Mesodermal cell (in vitro differentiated cells): ENCODE measurements around the gene SLC6A7.

Source experiments
- H3K27ac ChIP-seq: 2 replicates; pipeline ENCODE4 v1.7.0; 2013; ENCODE audit warnings: mild to moderate bottlenecking, low read depth, low read length, moderate library complexity; ENCODE audit not compliant: severe bottlenecking
- H3K36me3 ChIP-seq: 2 replicates; pipeline ENCODE4 v1.7.1; 2013; ENCODE audit warnings: mild to moderate bottlenecking, low read length, moderate library complexity; ENCODE audit not compliant: control insufficient read depth, insufficient read depth
- H3K4me1 ChIP-seq: one replicate; pipeline ENCODE4 v1.7.1; 2013; ENCODE audit warnings: mild to moderate bottlenecking, low read length; ENCODE audit not compliant: insufficient read depth, control insufficient read depth, poor library complexity, severe bottlenecking
- H3K4me3 ChIP-seq: 2 replicates; pipeline ENCODE4 v1.7.0; 2013; ENCODE audit warnings: low read length, control low read depth, mild to moderate bottlenecking; ENCODE audit not compliant: insufficient read depth, poor library complexity, severe bottlenecking; ENCODE audit errors: extremely low read depth
- H3K9me3 ChIP-seq: 2 replicates; pipeline ENCODE4 v1.7.1; 2013; ENCODE audit warnings: mild to moderate bottlenecking, low read length, moderate library complexity; ENCODE audit not compliant: control insufficient read depth
- WGBS, 2 experiments: methylation state at CpG; one replicate each; pipeline ENCODE4 v1.1.5; 2013; ENCODE audit warnings: missing lambda C conversion rate in 2 of 2; ENCODE audit not compliant: insufficient coverage in 2 of 2; 5-methylcytosine and 5-hydroxymethylcytosine counted together

Gene SLC6A7

DNA sequence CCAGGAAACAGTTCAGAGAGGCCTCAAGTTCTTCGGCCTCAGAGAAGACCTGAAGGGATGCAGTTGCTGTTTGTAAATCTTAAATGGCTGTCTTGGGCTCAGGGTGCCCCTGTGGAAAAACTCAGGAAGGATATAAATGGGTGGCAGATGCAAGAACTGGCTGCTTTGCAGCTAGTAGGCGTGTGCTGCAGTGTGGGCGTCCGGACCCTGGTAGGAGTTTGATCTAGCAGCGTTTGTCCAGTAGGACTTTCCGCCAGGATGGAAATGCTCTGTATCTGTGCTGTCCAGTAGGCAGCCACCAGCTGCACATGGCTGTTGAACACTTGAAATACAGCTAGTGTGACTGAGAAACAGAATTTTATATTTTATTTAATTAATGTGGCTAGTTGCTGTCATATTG is 15.6 kb upstream of the SLC6A7 start:
- Histone ChIP-seq H3K36me3 (no peaks in the 10 kb centered on the region), H3K4me1 (no peaks in the 10 kb centered on the region), H3K9me3 (no peaks in the 10 kb centered on the region), H3K4me3 (no peak overlapping the region), H3K27ac (no peak overlapping the region)
- 91 to 93% methylated on average over 4 to 6 of the region's 6 CpGs for WGBS, 2 experiments

DNA sequence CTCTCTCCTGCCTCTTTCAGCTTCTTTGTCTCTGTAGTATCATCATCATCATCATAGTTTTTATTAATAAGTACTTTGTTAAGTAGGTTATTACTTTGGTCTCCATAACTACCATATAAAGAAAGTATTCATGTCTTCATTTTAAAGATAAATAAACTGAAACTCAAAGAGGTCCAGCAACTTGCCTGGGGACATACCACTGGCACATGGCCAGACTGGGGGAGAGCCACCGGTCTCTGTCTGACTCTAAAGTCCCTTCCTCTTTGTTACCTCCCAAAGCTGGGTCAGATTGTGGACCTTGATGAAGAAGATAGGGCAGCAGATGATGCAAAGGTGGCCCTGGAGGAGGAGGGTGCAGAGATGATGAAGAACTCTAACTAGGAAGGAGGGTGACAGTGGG is 14.8 kb upstream of the SLC6A7 start:
- Histone ChIP-seq H3K4me1 (no peaks in the 10 kb centered on the region), H3K36me3 (no peaks in the 10 kb centered on the region), H3K4me3 (no peak overlapping the region), H3K27ac (no peak overlapping the region), H3K9me3 (no peaks in the 10 kb centered on the region)
- 100% methylated on average over 1 of the region's 1 CpG; no CpG with 5 or more reads in 1 of the 2 experiments for WGBS, 2 experiments

DNA sequence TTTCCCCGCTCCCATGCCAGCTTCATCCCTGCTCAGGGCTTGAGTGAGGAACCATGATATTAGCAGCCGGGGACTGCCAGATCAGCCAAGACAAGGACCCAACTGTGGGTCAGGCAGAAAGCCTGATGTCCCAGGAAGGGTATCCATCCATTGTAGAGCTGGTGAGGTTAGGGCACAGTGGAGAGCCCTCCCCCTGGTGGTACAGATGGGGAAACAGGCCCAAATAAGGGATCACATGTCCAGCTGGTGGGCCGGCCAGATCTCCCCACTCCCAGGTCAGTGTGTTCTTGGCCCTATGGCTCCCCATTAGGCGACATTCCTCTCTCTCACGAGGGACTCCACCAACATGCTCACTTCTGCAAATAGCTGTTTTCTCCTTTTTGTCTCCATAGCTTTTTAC is 14.3 kb upstream of the SLC6A7 start:
- WGBS, 2 experiments, result 49 to 60% methylated on average over 4 of the region's 5 CpGs
- Histone ChIP-seq H3K27ac (no peak overlapping the region), H3K36me3 (no peaks in the 10 kb centered on the region)

DNA sequence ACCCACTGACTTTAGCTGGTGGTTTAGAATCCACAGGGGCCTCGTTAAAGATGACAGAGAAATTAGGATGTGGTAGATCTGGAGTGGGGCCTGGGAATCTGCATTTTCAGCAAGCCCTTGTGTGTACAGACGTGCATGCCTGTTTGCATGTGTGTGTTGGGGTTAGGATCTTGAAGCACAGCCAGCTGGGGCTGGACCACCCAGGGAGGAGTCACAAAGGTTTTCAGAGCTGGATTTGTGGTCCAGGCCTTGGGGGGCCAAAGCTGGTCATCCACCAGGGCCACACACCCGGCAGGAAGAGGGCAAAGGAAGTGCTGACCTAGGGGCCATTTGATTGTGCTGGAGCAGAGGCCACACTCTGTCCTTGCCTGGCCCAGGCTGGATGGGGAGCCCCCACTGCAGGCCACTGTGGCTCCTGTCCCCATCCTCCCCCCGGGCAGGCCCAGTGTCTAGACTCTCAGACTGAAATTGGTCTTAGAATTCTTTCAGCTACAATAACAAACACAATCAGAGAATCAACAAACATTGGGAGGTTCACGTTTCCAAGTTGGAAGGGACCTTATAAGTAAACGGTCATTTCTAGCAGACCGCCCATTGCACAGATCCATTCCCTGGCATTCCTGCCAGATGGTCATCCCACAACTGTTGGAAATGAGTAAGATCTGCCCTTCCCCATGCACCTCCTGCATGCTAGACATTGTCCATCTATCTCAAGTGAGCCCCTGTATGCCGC is 13.0 kb upstream of the SLC6A7 start:
- no peaks in the 10 kb centered on the region for H3K36me3 ChIP-seq
- no peak overlapping the region for H3K4me3 ChIP-seq
- H3K9me3 ChIP-seq, result no peaks in the 10 kb centered on the region
- no peak overlapping the region for H3K27ac ChIP-seq
- 88 to 93% methylated on average over 7 of the region's 8 CpGs for WGBS, 2 experiments
- no peaks in the 10 kb centered on the region for H3K4me1 ChIP-seq

More for the DNA sequence above, 14.3 kb upstream of the SLC6A7 start:
- no peak overlapping the region for H3K4me3 ChIP-seq
- no peaks in the 10 kb centered on the region for H3K9me3 ChIP-seq
- H3K4me1 ChIP-seq, result no peaks in the 10 kb centered on the region

DNA sequence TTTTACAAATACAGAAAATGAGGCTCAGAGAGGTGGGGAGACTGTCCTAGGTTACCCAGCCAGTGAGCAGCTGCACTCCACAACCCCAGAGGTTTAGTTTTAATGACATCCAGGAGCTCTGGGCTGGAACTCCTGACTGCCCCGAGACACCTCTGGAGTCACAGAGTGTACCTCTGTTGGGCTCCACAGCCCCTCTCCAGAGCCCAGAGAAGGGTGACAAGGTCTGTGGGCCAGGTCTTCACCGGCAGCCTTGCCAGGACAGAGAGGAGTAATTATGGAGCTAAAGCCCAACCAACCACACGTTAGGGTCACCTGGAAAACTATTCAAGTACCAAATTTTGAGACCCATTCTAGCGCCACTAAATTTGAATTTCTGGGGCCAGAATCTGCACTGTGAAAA is 12.1 kb upstream of the SLC6A7 start:
- WGBS, 2 experiments, result 88 to 89% methylated on average over 3 to 4 of the region's 4 CpGs
- Histone ChIP-seq H3K36me3 (no peaks in the 10 kb centered on the region), H3K27ac (no peak overlapping the region), H3K9me3 (no peaks in the 10 kb centered on the region), H3K4me3 (no peak overlapping the region), H3K4me1 (no peaks in the 10 kb centered on the region)

DNA sequence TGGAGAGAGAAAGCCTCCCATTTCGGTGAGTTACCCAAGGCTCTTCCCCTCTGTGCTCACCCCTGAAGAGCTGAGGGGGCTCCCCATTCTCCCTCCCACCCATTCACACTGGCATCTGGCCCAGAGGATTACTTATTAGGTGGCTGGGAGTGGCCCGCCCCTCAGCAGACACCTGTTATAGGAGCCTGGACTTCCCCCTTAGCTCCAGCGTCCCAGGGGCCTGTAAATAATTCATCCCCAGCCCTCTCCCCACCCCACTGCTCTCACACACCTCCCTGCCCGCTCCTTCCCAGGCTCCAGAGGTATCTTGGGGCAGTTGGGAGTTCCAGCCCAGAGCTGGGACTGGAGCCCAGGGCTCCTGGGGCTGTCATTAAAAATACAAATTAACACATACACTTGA is 11.6 kb upstream of the SLC6A7 start:
- H3K36me3 ChIP-seq, result no peaks in the 10 kb centered on the region
- WGBS, 2 experiments, result 76 to 90% methylated on average over 1 to 2 of the region's 4 CpGs
- no peak overlapping the region for H3K27ac ChIP-seq
- H3K4me3 ChIP-seq, result no peak overlapping the region
- H3K9me3 ChIP-seq, result no peaks in the 10 kb centered on the region
- H3K4me1 ChIP-seq, result no peaks in the 10 kb centered on the region

DNA sequence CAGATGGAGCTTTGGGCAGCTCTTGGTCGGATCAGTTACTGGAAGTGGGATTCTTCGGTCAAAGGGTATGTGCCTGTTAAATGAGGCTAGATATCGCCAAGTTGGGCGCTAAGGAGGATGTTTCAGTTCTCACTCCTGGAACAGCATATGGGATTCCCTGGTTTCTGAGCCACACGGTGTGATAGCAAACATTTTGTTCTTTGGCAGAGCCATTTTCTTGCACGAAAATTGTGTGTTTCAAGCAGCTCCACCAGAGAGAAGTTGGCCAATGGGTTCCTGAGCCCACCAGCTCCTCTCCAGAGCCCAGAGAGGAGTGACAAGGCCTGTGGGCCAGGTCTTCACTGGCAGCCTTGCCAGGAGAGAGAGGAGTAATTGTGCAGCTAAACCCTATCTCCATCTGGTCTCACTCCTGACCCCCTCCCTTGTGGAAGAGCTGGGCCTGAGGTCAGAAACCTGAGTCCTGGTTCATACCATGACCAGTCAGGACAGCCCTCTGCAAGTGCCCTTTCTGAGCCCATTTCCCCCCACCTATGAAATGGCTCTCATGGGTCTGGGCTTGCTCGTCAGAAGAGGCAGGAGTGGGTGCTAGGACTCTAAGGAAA is 10.7 kb upstream of the SLC6A7 start:
- H3K4me1 ChIP-seq, result no peaks in the 10 kb centered on the region
- H3K9me3 ChIP-seq, result no peaks in the 10 kb centered on the region
- no peak overlapping the region for H3K4me3 ChIP-seq
- H3K27ac ChIP-seq, result no peak overlapping the region
- no peaks in the 10 kb centered on the region for H3K36me3 ChIP-seq
- 91 to 97% methylated on average over 6 of the region's 7 CpGs for WGBS, 2 experiments

DNA sequence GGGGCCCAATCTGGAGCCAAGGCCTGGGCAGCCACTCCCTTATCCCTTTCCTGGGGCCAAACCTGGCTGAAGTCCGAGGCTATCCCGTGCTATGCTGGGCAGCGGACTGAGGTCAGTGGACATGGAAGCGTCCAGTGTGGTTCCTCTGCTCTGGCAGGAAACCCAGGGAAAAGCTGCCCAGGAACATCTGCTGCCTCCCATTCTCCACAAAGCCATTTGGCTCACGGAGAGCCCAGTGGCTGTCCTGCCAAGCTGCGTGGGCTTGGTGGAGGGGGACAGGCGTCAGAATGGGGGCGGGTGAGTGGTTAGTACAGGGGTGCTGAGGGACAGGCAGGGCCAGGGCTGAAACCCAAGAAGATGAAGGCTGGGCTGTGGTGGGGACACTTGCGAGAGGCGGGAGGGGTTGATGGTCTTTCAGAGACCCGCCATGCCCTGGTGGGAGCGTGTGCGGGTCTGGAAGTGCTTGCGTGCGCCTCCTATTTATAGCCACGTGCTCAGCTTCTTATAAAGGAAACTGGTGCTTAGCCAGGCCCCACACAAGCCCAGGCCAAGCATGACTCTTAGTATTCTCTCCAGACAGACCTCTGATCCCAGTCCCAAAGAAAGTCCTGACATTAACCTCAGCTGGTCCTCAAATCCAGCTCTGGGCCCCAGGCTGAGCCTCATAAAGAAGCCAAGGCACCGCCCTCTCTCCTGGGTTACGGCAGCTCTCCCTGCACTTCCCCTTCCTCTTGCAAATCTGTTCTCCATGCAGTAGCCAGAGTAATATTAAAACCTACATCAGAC is 9.4 kb upstream of the SLC6A7 start:
- WGBS, 2 experiments, result 90 to 95% methylated on average over 17 of the region's 18 CpGs
- no peaks in the 10 kb centered on the region for H3K36me3 ChIP-seq
- H3K4me3 ChIP-seq, result no peak overlapping the region
- no peaks in the 10 kb centered on the region for H3K4me1 ChIP-seq
- no peaks in the 10 kb centered on the region for H3K9me3 ChIP-seq
- H3K27ac ChIP-seq, result no peak overlapping the region

DNA sequence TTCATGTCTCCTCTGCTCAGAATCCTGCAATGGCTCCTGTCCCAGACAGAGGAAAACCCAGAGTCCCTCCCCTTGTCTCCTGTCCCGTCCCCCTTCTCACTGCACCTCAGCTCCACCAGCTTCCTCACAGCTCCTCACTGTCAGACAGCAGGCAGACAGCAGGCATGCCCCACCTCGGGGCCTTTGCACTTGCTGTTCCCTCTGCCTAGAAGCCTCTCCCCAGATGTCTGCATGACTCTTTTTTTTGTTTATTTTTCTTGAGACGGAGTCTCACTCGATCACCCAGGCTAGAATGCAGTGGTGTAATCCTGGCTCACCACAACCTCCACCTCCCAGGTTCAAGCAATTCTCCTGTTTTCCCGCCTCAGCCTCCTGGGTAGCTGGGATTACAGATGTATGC is 8.8 kb upstream of the SLC6A7 start:
- no peaks in the 10 kb centered on the region for H3K4me1 ChIP-seq
- no peaks in the 10 kb centered on the region for H3K36me3 ChIP-seq
- 94 to 95% methylated on average over 4 of the region's 5 CpGs for WGBS, 2 experiments
- H3K9me3 ChIP-seq, result no peaks in the 10 kb centered on the region
- H3K4me3 ChIP-seq, result no peak overlapping the region
- no peak overlapping the region for H3K27ac ChIP-seq

DNA sequence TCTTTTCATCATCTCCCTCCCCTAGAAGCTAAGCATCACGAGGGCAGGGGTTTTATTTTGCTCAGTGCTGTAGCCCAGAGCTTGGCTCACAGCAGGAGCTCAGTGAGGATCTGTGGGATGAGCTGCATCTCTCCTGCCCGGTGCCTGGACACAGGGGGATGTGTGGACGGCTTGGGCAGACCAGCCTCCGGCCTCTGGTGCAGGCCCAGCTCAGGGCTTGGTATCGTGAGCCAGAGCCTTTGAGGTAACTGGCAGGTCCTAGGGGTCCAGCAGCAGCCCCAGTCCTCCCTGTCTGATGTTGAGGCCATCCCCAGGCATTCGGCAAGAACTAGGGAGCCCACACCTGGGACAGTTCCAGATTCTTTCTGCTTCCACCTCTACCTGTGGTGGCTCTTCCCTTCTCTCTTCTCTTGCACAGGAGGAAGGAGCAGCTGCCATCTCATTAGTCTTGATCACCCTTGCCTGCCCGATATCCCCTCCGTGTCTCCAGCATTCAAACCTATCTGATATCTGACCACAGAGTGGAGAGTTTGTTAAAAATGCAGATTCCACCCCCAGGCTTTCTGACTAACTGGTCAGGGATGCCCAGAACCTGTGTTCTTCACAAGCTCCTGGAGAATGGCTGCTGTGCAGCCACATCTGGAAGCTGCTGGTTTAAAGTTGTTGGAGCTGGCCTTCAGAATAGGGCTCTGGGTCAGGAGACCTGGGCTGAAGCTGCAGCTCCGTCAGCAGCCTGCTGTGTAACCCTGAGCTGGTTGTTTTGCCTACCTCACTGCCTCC is 7.9 kb upstream of the SLC6A7 start:
- no peaks in the 10 kb centered on the region for H3K4me1 ChIP-seq
- 89 to 91% methylated on average over 7 of the region's 9 CpGs for WGBS, 2 experiments
- no peak overlapping the region for H3K4me3 ChIP-seq
- no peaks in the 10 kb centered on the region for H3K9me3 ChIP-seq
- H3K27ac ChIP-seq, result no peak overlapping the region
- H3K36me3 ChIP-seq, result no peaks in the 10 kb centered on the region
